SK-MEL-5 (cell line): ENCODE results near the gene LGALS7B. TPM values are rescaled to one million over a fixed set of nuclear protein-coding genes. Genes with fewer than 3 reads are reported as not detected.
A peak's percentile ranks its signal among the peaks of the same experiment; 100 is the strongest.
"Not testable (repeated sequence)": the region's sequence is repeated elsewhere in the genome, so short reads cannot be mapped to it uniquely, and the experiment has no call there.

Source experiments
- DNase-seq: peaks from one replicate; pipeline ENCODE4 v3.0.0-alpha.2; 2016; ENCODE audit warnings: low read depth, low spot score
- in situ Hi-C: cut with HindIII; loops from 2 replicates; pipeline ENCODE4 v1.10.0; 2016; ENCODE audit warnings: low sequenced_read_pairs, high pct_unique_total_duplicates, low pct_unique_long_range_greater_than_20kb
- polyA plus RNA-seq, 2 experiments: library from polyadenylated mRNA; depleted of rRNA; stranded (reverse); fragments of >200 nt; gene quantifications; 2 replicates each; pipeline ENCODE4 v1.2.3, GENCODE V29; 2015
- total RNA-seq: library from RNA; depleted of rRNA; stranded (reverse); fragments of >200 nt; shearing (Covaris generic); gene quantifications from 2 replicates; pipeline ENCODE4 v1.2.3, GENCODE V29; 2014; rRNA removed

LGALS7B gene
- total RNA-seq = not detected in 2 replicates
- polyA plus RNA-seq (2015; cell fraction: cytosol; rRNA removed) = not detected in 2 replicates
- polyA plus RNA-seq (2015; cell fraction: nucleus; rRNA removed) = not detected in 2 replicates

- in situ Hi-C loops = no loop called here
- no peak for DNase-seq
Measured at GRCh38 chr19:38788478-38789243, at the start of gene LGALS7B. TSS of gene LGALS7B (plus strand) at chr19:38789200. CDS start at chr19:38789227, 27 bp downstream.

GRCh38 chr19:38739440-38740256 is 49.4 kb upstream of the LGALS7B start:
- no peak for DNase-seq
- in situ Hi-C loops = no loop called here

GRCh38 chr19:38740257-38740592 is 48.8 kb upstream of the LGALS7B start:
- no peak for DNase-seq
- in situ Hi-C loops = no loop called here

GRCh38 chr19:38740932-38741331 is 48.1 kb upstream of the LGALS7B start:
- DNase-seq = no peak
- in situ Hi-C loops = no loop called here

GRCh38 chr19:38741670-38742069 is 47.3 kb upstream of the LGALS7B start:
- DNase-seq = no peak
- in situ Hi-C loops = no loop called here

GRCh38 chr19:38742296-38742695 is 46.7 kb upstream of the LGALS7B start:
- in situ Hi-C loops = no loop called here
- no peak for DNase-seq

GRCh38 chr19:38742906-38743305 is 46.1 kb upstream of the LGALS7B start:
- in situ Hi-C loops = no loop called here
- DNase-seq = no peak

GRCh38 chr19:38743394-38744297 is 45.4 kb upstream of the LGALS7B start:
- in situ Hi-C loops = no loop called here

GRCh38 chr19:38744298-38744681 is 44.7 kb upstream of the LGALS7B start, which contains the start of gene CAPN12:
TSS of gene CAPN12 (minus strand) at chr19:38744474. CDS start at chr19:38744165, 309 bp downstream.
- DNase-seq = no peak
- in situ Hi-C loops = no loop called here

More at GRCh38 chr19:38743394-38744297, 45.4 kb upstream of the LGALS7B start:
- no peak for DNase-seq

- no peak for DNase-seq
- in situ Hi-C loops = no loop called here
Measured at GRCh38 chr19:38744874-38745273, 44.1 kb upstream of the LGALS7B start.

GRCh38 chr19:38745316-38745715 is 43.7 kb upstream of the LGALS7B start:
- in situ Hi-C loops = no loop called here
- DNase-seq = no peak

- DNase-seq, in situ Hi-C loops: not testable (repeated sequence)
Measured at GRCh38 chr19:38753783-38754182, 35.2 kb upstream of the LGALS7B start.

- in situ Hi-C loops, DNase-seq: not testable (repeated sequence)
Measured at GRCh38 chr19:38754196-38754595, 34.8 kb upstream of the LGALS7B start.

GRCh38 chr19:38759590-38760003 is 29.4 kb upstream of the LGALS7B start:
- DNase-seq = peak; percentile 80
- in situ Hi-C loops = no loop called here

GRCh38 chr19:38760805-38761517 is 28.0 kb upstream of the LGALS7B start:
- in situ Hi-C loops, DNase-seq: not testable (repeated sequence)

GRCh38 chr19:38761884-38762389 is 27.1 kb upstream of the LGALS7B start:
- DNase-seq, in situ Hi-C loops: not testable (repeated sequence)

GRCh38 chr19:38763795-38764220 is 25.2 kb upstream of the LGALS7B start:
- DNase-seq = no peak
- in situ Hi-C loops = no loop called here
